SK-N-SH (cell line): Measurements from ENCODE around the gene TRIM58. TPM values are rescaled to one million over a fixed set of nuclear protein-coding genes. Genes with fewer than 3 reads are reported as not detected.

ENCODE experiments used
- CTCF ChIA-PET: fragments of 300-600, 350-600 bp; formaldehyde crosslinking; extraction: SDS; loops from one replicate; lab custom pipeline; 2021; lab: Yijun Ruan, JAX
- POLR2A ChIA-PET: fragments of 350-600 bp; sonication (Branson Sonifier 250); formaldehyde crosslinking; extraction: SDS; loops from one replicate; lab custom pipeline; 2020; ENCODE audit warnings: antibody characterized with exemption, inconsistent platforms; lab: Yijun Ruan, JAX
- DNase-seq: peaks from one replicate; pipeline ENCODE4 v3.0.0; 2012
- H2AFZ ChIP-seq: fragments of 200-600 bp; sonication (generic); 2 replicates; pipeline ENCODE4 v1.8.1; 2016; ENCODE audit warnings: antibody characterized with exemption, mild to moderate bottlenecking, low read depth
- H3F3A ChIP-seq: fragments of 200-600 bp; sonication (generic); replicated peaks from 2 replicates; pipeline ENCODE3; 2016; ENCODE audit warnings: antibody characterized with exemption, mild to moderate bottlenecking; ENCODE audit not compliant: insufficient read depth
- H3K27ac ChIP-seq, 2 experiments: fragments of 200-500 bp in 1 of 2; fragments of 200-600 bp in 1 of 2; sonication (Bioruptor generic) in 1 of 2; sonication (generic), shearing (Covaris generic) in 1 of 2; 2 replicates each; pipeline versions ENCODE4 v1.5.1 to v1.6.1; 2014 to 2016; ENCODE audit warnings: low read depth in 2 of 2, inconsistent platforms in 1 of 2, low read length in 1 of 2, mild to moderate bottlenecking in 1 of 2, mixed read lengths in 1 of 2
- H3K27me3 ChIP-seq: fragments of 200-600 bp; sonication (generic), shearing (Covaris generic); 2 replicates; pipeline ENCODE4 v1.6.1; 2016; ENCODE audit warnings: mixed run types; ENCODE audit not compliant: insufficient read depth
- H3K36me3 ChIP-seq, 2 experiments: fragments of 200-500 bp in 1 of 2; fragments of 200-600 bp in 1 of 2; sonication (Bioruptor generic) in 1 of 2; sonication (generic) in 1 of 2; replicated peaks in 1 of 2; 2 replicates each; pipeline versions ENCODE3 to v1.5.1; 2014 to 2016; ENCODE audit warnings: low read length in 1 of 2, mild to moderate bottlenecking in 1 of 2; ENCODE audit not compliant: insufficient read depth in 2 of 2, control insufficient read depth in 1 of 2
- H3K4me1 ChIP-seq, 2 experiments: fragments of 200-500 bp in 1 of 2; fragments of 200-600 bp in 1 of 2; sonication (Bioruptor generic) in 1 of 2; sonication (generic), shearing (Covaris generic) in 1 of 2; 2 replicates each; pipeline versions ENCODE4 v1.5.1 to v1.6.1; 2014 to 2016; ENCODE audit warnings: low read depth in 1 of 2, low read length in 1 of 2, mixed run types in 1 of 2; ENCODE audit not compliant: insufficient read depth in 2 of 2, control insufficient read depth in 1 of 2
- H3K4me2 ChIP-seq: fragments of 200-600 bp; sonication (generic), shearing (Covaris generic); 2 replicates; pipeline ENCODE4 v1.6.1; 2017; ENCODE audit warnings: mixed run types
- H3K4me3 ChIP-seq, 2 experiments: fragments of 200-500 bp in 1 of 2; fragments of 200-600 bp in 1 of 2; sonication (Bioruptor generic) in 1 of 2; sonication (generic), shearing (Covaris generic) in 1 of 2; 2 replicates each; pipeline versions ENCODE4 v1.5.1 to v1.8.1; 2014 to 2016; ENCODE audit warnings: low read depth in 2 of 2, inconsistent platforms in 1 of 2, low read length in 1 of 2, mild to moderate bottlenecking in 1 of 2, mixed read lengths in 1 of 2, moderate library complexity in 1 of 2
- H3K79me2 ChIP-seq: fragments of 200-600 bp; sonication (generic); 2 replicates; pipeline ENCODE4 v1.8.1; 2017; ENCODE audit warnings: mild to moderate bottlenecking; ENCODE audit not compliant: insufficient read depth
- H3K9ac ChIP-seq: fragments of 200-600 bp; sonication (generic); 2 replicates; pipeline ENCODE4 v1.6.1; 2017; ENCODE audit warnings: mixed run types
- H3K9me2 ChIP-seq: fragments of 200-600 bp; sonication (generic); 2 replicates; pipeline ENCODE4 v1.6.1; 2017; ENCODE audit warnings: mixed run types
- H3K9me3 ChIP-seq: fragments of 200-600 bp; sonication (generic); 2 replicates; pipeline ENCODE4 v1.6.1; 2017; ENCODE audit warnings: mixed run types, mild to moderate bottlenecking, moderate library complexity
- H4K20me1 ChIP-seq: fragments of 200-600 bp; sonication (generic); 2 replicates; pipeline ENCODE4 v1.6.1; 2017; ENCODE audit warnings: mild to moderate bottlenecking, mixed run types; ENCODE audit not compliant: insufficient read depth
- EZH2phosphoT487 ChIP-seq: fragments of 200-600 bp; sonication (generic); IDR thresholded peaks from 2 replicates; pipeline ENCODE4 v1.6.1; 2017; ENCODE audit warnings: low read depth, mixed run types, mild to moderate bottlenecking, antibody characterized with exemption, moderate library complexity, borderline replicate concordance
- FOSL2 ChIP-seq: IDR thresholded peaks from 2 replicates; pipeline ENCODE4 v1.4.0; 2012; ENCODE audit warnings: low read depth, mild to moderate bottlenecking, moderate library complexity, borderline replicate concordance
- FOXJ3 ChIP-seq: sonication (generic); formaldehyde crosslinking; IDR thresholded peaks from 2 replicates; pipeline ENCODE4 v1.5.1; 2020; ENCODE audit warnings: mild to moderate bottlenecking, missing genetic modification reagents
- FOXM1 ChIP-seq: IDR thresholded peaks from 2 replicates; pipeline ENCODE4 v1.4.0; 2012; ENCODE audit warnings: low read depth, mild to moderate bottlenecking
- GABPA ChIP-seq: IDR thresholded peaks from 2 replicates; pipeline ENCODE4 v1.4.0; 2012; ENCODE audit warnings: low read depth, mild to moderate bottlenecking
- MEF2A ChIP-seq: IDR thresholded peaks from 2 replicates; pipeline ENCODE4 v1.4.0; 2012; ENCODE audit warnings: low read depth, borderline replicate concordance
- MXI1 ChIP-seq: IDR thresholded peaks from 2 replicates; pipeline ENCODE4 v1.6.1; 2012; ENCODE audit warnings: mild to moderate bottlenecking, low read depth, low read length, improper control_type of control experiment
- NFIC ChIP-seq: IDR thresholded peaks from 2 replicates; pipeline ENCODE4 v1.4.0; 2012; ENCODE audit warnings: borderline replicate concordance
- NRF1 ChIP-seq: IDR thresholded peaks from 2 replicates; pipeline ENCODE4 v1.6.1; 2012; ENCODE audit warnings: low read depth, mild to moderate bottlenecking, low read length
- POLR2AphosphoS5 ChIP-seq: IDR thresholded peaks from 2 replicates; pipeline ENCODE4 v1.6.1; 2012; ENCODE audit warnings: low read depth, low read length
- RFX5 ChIP-seq: IDR thresholded peaks from 2 replicates; pipeline ENCODE4 v1.6.1; 2012; ENCODE audit warnings: mild to moderate bottlenecking, improper control_type of control experiment, low read length
- RXRA ChIP-seq: IDR thresholded peaks from 2 replicates; pipeline ENCODE4 v1.4.0; 2012; ENCODE audit warnings: low read depth, mild to moderate bottlenecking, borderline replicate concordance
- SIN3A ChIP-seq: IDR thresholded peaks from 2 replicates; pipeline ENCODE4 v1.6.1; 2012; ENCODE audit warnings: low read depth, mild to moderate bottlenecking, low read length, moderate library complexity, borderline replicate concordance
- SMC3 ChIP-seq: IDR thresholded peaks from 2 replicates; pipeline ENCODE4 v1.6.1; 2012; ENCODE audit warnings: low read depth, low read length, improper control_type of control experiment
- WGBS: methylation state at CpG from one replicate; pipeline ENCODE4 v1.1.6; 2017; ENCODE audit warnings: low lambda C conversion rate; 5-methylcytosine and 5-hydroxymethylcytosine counted together
- polyA plus RNA-seq, 3 experiments: library from polyadenylated mRNA; depleted of rRNA; stranded (reverse); fragments of >200 nt; gene quantifications; 2 replicates each; pipeline ENCODE4 v1.2.3, GENCODE V29; 2012
- TF ChIP-seq, protein P1 (sequence below): IDR thresholded peaks from 2 replicates; pipeline ENCODE4; 2012

TRIM58 gene
- polyA plus RNA-seq, 1 of the 3 experiments (the other 2 are of a cell fraction) = 0.35 TPM

DNA sequence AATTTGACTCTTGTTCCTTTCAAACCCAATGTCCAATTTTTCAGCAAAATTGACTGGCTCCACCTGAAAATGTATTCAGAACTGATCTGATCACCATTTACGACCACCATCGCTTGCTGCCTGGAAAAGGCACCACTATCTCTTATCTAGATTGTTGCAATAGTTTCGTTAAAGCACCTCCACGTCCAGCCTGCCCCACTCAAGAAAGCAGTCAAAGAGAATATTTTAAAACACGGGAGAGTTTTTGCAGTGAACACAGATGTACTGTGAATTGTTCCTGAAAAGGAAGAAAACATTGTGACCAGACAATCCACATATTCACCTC lies 11.3 kb upstream of the TRIM58 start:
- TF ChIP-seq NRF1 = no peak
- no peak for TF ChIP-seq FOSL2
- TF ChIP-seq RFX5 = no peak
- TF ChIP-seq, protein P1, sequence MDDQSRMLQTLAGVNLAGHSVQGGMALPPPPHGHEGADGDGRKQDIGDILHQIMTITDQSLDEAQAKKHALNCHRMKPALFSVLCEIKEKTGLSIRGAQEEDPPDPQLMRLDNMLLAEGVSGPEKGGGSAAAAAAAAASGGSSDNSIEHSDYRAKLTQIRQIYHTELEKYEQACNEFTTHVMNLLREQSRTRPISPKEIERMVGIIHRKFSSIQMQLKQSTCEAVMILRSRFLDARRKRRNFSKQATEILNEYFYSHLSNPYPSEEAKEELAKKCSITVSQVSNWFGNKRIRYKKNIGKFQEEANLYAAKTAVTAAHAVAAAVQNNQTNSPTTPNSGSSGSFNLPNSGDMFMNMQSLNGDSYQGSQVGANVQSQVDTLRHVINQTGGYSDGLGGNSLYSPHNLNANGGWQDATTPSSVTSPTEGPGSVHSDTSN = no peak
- no peak for TF ChIP-seq MXI1
- TF ChIP-seq EZH2phosphoT487 = no peak
- no peak for TF ChIP-seq SIN3A
- no peak for TF ChIP-seq FOXM1
- no peak for TF ChIP-seq GABPA
- CTCF ChIA-PET = no interaction called here
- 0% methylated on average over 5 of the region's 5 CpGs for whole genome bisulfite sequencing

GRCh38 chr1:247848346-247848745 lies 8.6 kb upstream of the TRIM58 start:
- TF ChIP-seq NFIC = no peak
- TF ChIP-seq MEF2A = no peak
- no peak for TF ChIP-seq POLR2AphosphoS5
- TF ChIP-seq SMC3 = no peak
- TF ChIP-seq FOXJ3 (CRISPR knock-in tag) = no peak
- TF ChIP-seq FOSL2 = no peak
- no peak for TF ChIP-seq RXRA
- TF ChIP-seq, all 33 proteins: peak for 0
- ChIA-PET POLR2A (no interaction called here), CTCF (no interaction called here)
- no peak for DNase-seq
- Histone ChIP-seq H3K9ac (no peak overlapping the region), H3K4me3 (no peak overlapping the region), H3K4me2 (no peak overlapping the region), H4K20me1 (no peaks in the 10 kb centered on the region), H3K9me3 (no peaks in the 10 kb centered on the region), H2AFZ (no peak overlapping the region), H3F3A (no peaks in the 10 kb centered on the region), H3K27ac (no peak overlapping the region), H3K4me1 (no peaks in the 10 kb centered on the region), H3K79me2 (no peaks in the 10 kb centered on the region), H3K9me2 (no peaks in the 10 kb centered on the region), H3K27me3 (peaks cover 8% of the 10 kb centered on the region; the same call in 1 of the 2 replicates), H3K36me3 (no peaks in the 10 kb centered on the region)
- 29% methylated on average over 7 of the region's 7 CpGs for WGBS

More for the DNA sequence above, 11.3 kb upstream of the TRIM58 start:
- Histone ChIP-seq H4K20me1 (no peaks in the 10 kb centered on the region), H3K4me3 (no peak overlapping the region), H3K4me2 (no peak overlapping the region), H3K9me3 (no peaks in the 10 kb centered on the region), H3K27ac (no peak overlapping the region), H3K4me1 (no peaks in the 10 kb centered on the region), H3K36me3 (no peaks in the 10 kb centered on the region), H3K79me2 (no peaks in the 10 kb centered on the region), H3K9ac (no peak overlapping the region), H3K9me2 (no peaks in the 10 kb centered on the region), H3K27me3 (no peaks in the 10 kb centered on the region), H2AFZ (no peak overlapping the region), H3F3A (no peaks in the 10 kb centered on the region)
- DNase-seq = no peak
- POLR2A ChIA-PET = no interaction called here
